ENCODE results near the gene JMJD1C. TPM values are rescaled to one million over a fixed set of nuclear protein-coding genes. Genes with fewer than 3 reads are reported as not detected.

The JMJD1C gene
- polyA plus RNA-seq, 1 donor, result 104 TPM

DNA sequence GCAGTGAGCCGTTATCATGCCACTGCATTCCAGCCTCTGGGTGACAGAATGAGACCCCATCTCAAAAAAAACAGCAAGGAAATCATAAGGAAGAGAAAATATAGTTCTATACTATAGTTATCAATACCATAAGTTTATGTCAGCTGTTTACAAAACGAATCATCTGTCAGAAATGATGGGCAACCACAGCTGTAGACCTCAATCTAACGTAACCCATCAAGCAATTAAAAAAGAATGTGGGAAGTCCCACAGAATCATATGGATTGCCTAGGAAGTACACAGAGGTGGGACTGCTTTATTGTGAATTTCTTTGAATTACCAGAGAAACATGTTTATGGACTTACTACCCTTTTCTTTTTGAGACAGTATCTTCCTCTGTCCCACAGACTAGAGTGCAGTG lies 325.7 kb downstream of the JMJD1C start:
- H3K27ac ChIP-seq (ENCODE audit: low read length), result no peak overlapping the region
- H3K4me1 ChIP-seq (ENCODE audit: control insufficient read depth, insufficient read depth, low read length), result peaks cover 5% of the 10 kb centered on the region
- H3K36me3 ChIP-seq (ENCODE audit: control insufficient read depth, insufficient read depth, low read length), result peaks cover 3% of the 10 kb centered on the region
- no peaks in the 10 kb centered on the region for H3K27me3 ChIP-seq (ENCODE audit: control insufficient read depth, insufficient read depth, low read length)
- no peak overlapping the region for H3K4me3 ChIP-seq (ENCODE audit: low read length)
- no peak for DNase-seq
- no peaks in the 10 kb centered on the region for H3K9me3 ChIP-seq (ENCODE audit: control insufficient read depth, low read depth, low read length)
- WGBS (ENCODE audit: insufficient coverage, low lambda C conversion rate), result 100% methylated on average over 1 of the region's 3 CpGs

DNA sequence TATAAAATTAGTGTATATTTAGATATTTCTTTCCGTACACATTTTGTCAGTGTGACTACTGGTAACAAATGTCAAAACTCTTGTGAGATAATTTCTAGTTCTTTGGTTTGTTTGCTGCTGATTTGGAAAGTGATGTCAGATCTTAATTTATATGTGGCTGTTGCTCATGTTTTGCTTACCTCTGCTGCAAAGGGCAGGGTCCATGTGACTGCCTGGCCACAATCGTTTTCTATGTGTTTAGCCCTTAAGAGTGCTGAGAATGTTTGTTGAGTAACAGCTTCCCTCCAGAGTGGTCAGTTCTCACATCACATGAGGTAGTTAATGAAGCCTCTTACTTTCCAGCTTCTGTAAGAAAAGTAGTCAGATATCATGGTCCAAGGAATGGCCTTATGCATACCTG lies 328.5 kb downstream of the JMJD1C start:
- DNase-seq, result peak; percentile 49 to 57
- no CpG with 5 or more reads among the region's 2 CpGs for WGBS (ENCODE audit: insufficient coverage, low lambda C conversion rate)
- Histone ChIP-seq H3K4me3 (ENCODE audit: low read length) (no peak overlapping the region), H3K4me1 (ENCODE audit: control insufficient read depth, insufficient read depth, low read length) (peaks cover 13% of the 10 kb centered on the region), H3K36me3 (ENCODE audit: control insufficient read depth, insufficient read depth, low read length) (peaks cover 3% of the 10 kb centered on the region), H3K27ac (ENCODE audit: low read length) (peak overlapping the region; percentile 29), H3K27me3 (ENCODE audit: control insufficient read depth, insufficient read depth, low read length) (no peaks in the 10 kb centered on the region), H3K9me3 (ENCODE audit: control insufficient read depth, low read depth, low read length) (peaks cover 3% of the 10 kb centered on the region)

GRCh38 chr10:63133821-63134557 lies 331.8 kb downstream of the JMJD1C start:
- Histone ChIP-seq H3K27me3 (ENCODE audit: control insufficient read depth, insufficient read depth, low read length) (no peaks in the 10 kb centered on the region), H3K4me3 (ENCODE audit: low read length) (peak overlapping the region; percentile 91), H3K4me1 (ENCODE audit: control insufficient read depth, insufficient read depth, low read length) (peaks cover 13% of the 10 kb centered on the region), H3K36me3 (ENCODE audit: control insufficient read depth, insufficient read depth, low read length) (no peaks in the 10 kb centered on the region), H3K27ac (ENCODE audit: low read length) (peak overlapping the region; percentile 98), H3K9me3 (ENCODE audit: control insufficient read depth, low read depth, low read length) (peaks cover 4% of the 10 kb centered on the region)
- peak in 1 of 2 donors; percentile 41 for DNase-seq
- whole genome bisulfite sequencing (ENCODE audit: insufficient coverage, low lambda C conversion rate), result 25% methylated on average over 1 of the region's 9 CpGs

DNA sequence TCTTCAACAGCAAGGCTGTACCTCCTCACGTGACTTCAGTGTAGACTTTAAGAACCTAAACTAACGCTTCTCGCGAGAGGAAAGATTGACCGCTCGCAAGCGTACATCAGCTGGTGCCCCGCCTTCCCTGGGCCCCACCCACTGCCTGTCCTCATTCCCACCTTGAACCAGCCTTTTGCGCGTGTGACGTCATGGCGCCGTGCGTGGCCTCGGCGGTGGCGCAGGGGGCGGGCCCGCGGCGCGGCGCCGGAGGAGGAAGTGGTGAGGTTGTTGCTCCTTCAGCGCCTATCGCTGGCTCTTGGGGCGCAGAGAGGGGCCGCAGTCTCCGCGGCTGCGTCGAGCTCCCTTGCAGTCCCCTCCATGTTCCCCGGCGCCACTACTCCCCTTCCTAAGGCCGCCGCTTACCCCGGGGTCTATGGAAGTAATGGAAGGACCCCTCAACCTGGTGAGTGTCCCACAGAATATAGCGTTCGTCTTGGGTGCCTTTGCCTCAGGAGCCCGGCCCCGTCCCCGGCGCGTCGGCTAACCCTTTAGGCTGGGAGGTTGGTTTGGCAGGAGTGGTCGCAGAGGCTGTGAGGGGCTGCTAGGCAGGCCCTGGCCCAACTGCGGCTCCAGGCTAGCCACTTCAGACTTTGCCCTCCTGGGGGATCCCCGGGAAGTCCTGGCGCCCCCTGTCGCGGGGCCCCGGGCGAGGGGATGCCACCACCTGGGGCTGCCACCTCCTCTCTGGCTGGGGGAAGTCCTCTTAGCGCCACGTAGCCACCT lies 332.5 kb downstream of the JMJD1C start, which contains the start of gene NRBF2:
Gene NRBF2, plus strand, starts transcription at position 273 of the 765 bp plus-strand sequence. Its CDS starts 143 bp downstream, at position 416.
- Histone ChIP-seq H3K4me1 (ENCODE audit: control insufficient read depth, insufficient read depth, low read length) (peaks cover 13% of the 10 kb centered on the region), H3K4me3 (ENCODE audit: low read length) (peak within 1 kb of the TSS; percentile 91), H3K27ac (ENCODE audit: low read length) (peak within 1 kb of the TSS; percentile 98), H3K9me3 (ENCODE audit: control insufficient read depth, low read depth, low read length) (peaks cover 4% of the 10 kb centered on the region), H3K27me3 (ENCODE audit: control insufficient read depth, insufficient read depth, low read length) (no peaks in the 10 kb centered on the region), H3K36me3 (ENCODE audit: control insufficient read depth, insufficient read depth, low read length) (no peaks in the 10 kb centered on the region)
- peak; percentile 99 for DNase-seq
- WGBS (ENCODE audit: insufficient coverage, low lambda C conversion rate), result no CpG with 5 or more reads among the region's 55 CpGs

- Histone ChIP-seq H3K27me3 (ENCODE audit: control insufficient read depth, insufficient read depth, low read length) (no peaks in the 10 kb centered on the region), H3K9me3 (ENCODE audit: control insufficient read depth, low read depth, low read length) (peaks cover 4% of the 10 kb centered on the region), H3K4me3 (ENCODE audit: low read length) (peak overlapping the region; percentile 27), H3K4me1 (ENCODE audit: control insufficient read depth, insufficient read depth, low read length) (peaks cover 13% of the 10 kb centered on the region), H3K27ac (ENCODE audit: low read length) (peak overlapping the region; percentile 43), H3K36me3 (ENCODE audit: control insufficient read depth, insufficient read depth, low read length) (no peaks in the 10 kb centered on the region)
- DNase-seq, result no peak
- 92% methylated on average over 2 of the region's 6 CpGs for WGBS (ENCODE audit: insufficient coverage, low lambda C conversion rate)
Measured at GRCh38 chr10:63132651-63133055, 333.1 kb downstream of the JMJD1C start.

DNA sequence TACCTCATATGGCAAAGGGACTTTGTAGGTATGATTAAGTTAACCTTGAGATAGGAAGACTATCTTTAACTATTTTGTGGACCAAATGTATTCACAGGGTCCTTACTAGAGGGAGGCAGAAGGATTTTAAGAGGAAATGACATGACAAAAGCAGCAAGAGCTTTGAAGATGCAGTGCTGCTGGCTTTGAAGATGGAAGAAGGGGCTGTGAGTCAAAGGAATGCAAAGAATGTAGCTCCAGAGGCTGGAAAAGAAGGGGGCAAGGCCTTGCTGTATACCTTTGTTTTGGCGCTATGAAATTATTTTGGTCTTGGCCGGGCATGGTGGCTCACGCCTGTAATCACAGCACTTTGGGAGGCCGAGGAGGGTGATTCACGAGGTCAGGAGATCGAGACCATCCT lies 335.9 kb downstream of the JMJD1C start:
- Histone ChIP-seq H3K4me1 (ENCODE audit: control insufficient read depth, insufficient read depth, low read length) (peaks cover 8% of the 10 kb centered on the region), H3K27ac (ENCODE audit: low read length) (no peak overlapping the region), H3K9me3 (ENCODE audit: control insufficient read depth, low read depth, low read length) (peaks cover 4% of the 10 kb centered on the region), H3K36me3 (ENCODE audit: control insufficient read depth, insufficient read depth, low read length) (no peaks in the 10 kb centered on the region), H3K27me3 (ENCODE audit: control insufficient read depth, insufficient read depth, low read length) (no peaks in the 10 kb centered on the region), H3K4me3 (ENCODE audit: low read length) (no peak overlapping the region)
- no CpG with 5 or more reads among the region's 6 CpGs for WGBS (ENCODE audit: insufficient coverage, low lambda C conversion rate)
- no peak for DNase-seq

DNA sequence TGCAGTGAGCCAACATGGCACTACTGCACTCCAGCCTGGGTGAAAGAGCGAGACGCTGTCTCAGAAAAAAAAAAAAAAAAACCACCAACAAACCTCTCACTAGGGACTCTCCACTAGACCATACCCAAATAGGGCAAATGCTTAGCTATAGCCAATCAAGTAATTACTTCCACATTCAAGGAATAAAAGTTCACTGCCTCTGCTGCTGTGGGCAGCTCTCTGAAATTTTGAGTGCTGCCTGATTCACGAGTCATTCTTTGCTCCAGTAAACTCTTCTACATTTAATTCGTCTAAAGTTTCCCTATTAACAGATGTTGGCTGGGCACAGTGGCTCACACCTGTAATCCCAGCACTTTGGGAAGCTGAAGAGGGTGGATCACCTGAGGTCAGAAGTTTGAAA lies 337.3 kb downstream of the JMJD1C start:
- DNase-seq, result no peak
- H3K36me3 ChIP-seq (ENCODE audit: control insufficient read depth, insufficient read depth, low read length), result no peaks in the 10 kb centered on the region
- no peaks in the 10 kb centered on the region for H3K4me1 ChIP-seq (ENCODE audit: control insufficient read depth, insufficient read depth, low read length)
- H3K27me3 ChIP-seq (ENCODE audit: control insufficient read depth, insufficient read depth, low read length), result no peaks in the 10 kb centered on the region
- no CpG with 5 or more reads among the region's 4 CpGs for WGBS (ENCODE audit: insufficient coverage, low lambda C conversion rate)
- H3K4me3 ChIP-seq (ENCODE audit: low read length), result no peak overlapping the region
- H3K27ac ChIP-seq (ENCODE audit: low read length), result no peak overlapping the region
- H3K9me3 ChIP-seq (ENCODE audit: control insufficient read depth, low read depth, low read length), result peaks cover 4% of the 10 kb centered on the region

GRCh38 chr10:63125459-63125858 lies 340.3 kb downstream of the JMJD1C start:
- 92% methylated on average over 2 of the region's 2 CpGs for WGBS (ENCODE audit: insufficient coverage, low lambda C conversion rate)
- DNase-seq, result no peak
- H3K4me3 ChIP-seq (ENCODE audit: low read length), result no peak overlapping the region

GRCh38 chr10:63123727-63124362 lies 341.9 kb downstream of the JMJD1C start:
- no peak for DNase-seq
- H3K27me3 ChIP-seq (ENCODE audit: control insufficient read depth, insufficient read depth, low read length), result no peaks in the 10 kb centered on the region
- H3K4me3 ChIP-seq (ENCODE audit: low read length), result no peak overlapping the region
- H3K27ac ChIP-seq (ENCODE audit: low read length), result no peak overlapping the region
- H3K4me1 ChIP-seq (ENCODE audit: control insufficient read depth, insufficient read depth, low read length), result no peaks in the 10 kb centered on the region
- H3K9me3 ChIP-seq (ENCODE audit: control insufficient read depth, low read depth, low read length), result no peaks in the 10 kb centered on the region
- no CpG with 5 or more reads among the region's 2 CpGs for WGBS (ENCODE audit: insufficient coverage, low lambda C conversion rate)
- no peaks in the 10 kb centered on the region for H3K36me3 ChIP-seq (ENCODE audit: control insufficient read depth, insufficient read depth, low read length)

More at GRCh38 chr10:63125459-63125858, 340.3 kb downstream of the JMJD1C start:
- no peaks in the 10 kb centered on the region for H3K4me1 ChIP-seq (ENCODE audit: control insufficient read depth, insufficient read depth, low read length)
- H3K27ac ChIP-seq (ENCODE audit: low read length), result no peak overlapping the region
- H3K36me3 ChIP-seq (ENCODE audit: control insufficient read depth, insufficient read depth, low read length), result no peaks in the 10 kb centered on the region
- H3K27me3 ChIP-seq (ENCODE audit: control insufficient read depth, insufficient read depth, low read length), result no peaks in the 10 kb centered on the region
- no peaks in the 10 kb centered on the region for H3K9me3 ChIP-seq (ENCODE audit: control insufficient read depth, low read depth, low read length)

DNA sequence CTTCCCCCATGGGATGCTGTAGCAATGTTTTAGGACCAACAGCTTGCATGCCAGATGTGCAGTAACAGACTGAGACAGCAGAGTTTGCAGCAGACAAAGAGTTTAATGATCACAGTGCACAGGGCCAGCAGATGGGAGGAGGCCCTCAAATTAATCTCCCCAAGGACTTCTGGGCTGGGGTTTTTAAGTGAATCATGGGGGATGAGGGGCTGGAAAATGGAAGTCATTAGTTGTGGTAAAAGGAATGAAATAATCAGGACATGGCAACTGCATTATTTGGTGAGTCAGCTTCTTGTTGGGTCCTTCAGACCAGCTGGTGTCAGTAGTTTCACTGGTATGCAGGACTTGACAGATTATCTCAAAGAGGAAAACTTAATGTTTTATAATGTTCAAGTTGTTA lies 345.2 kb downstream of the JMJD1C start:
- H3K27me3 ChIP-seq (ENCODE audit: control insufficient read depth, insufficient read depth, low read length), result no peaks in the 10 kb centered on the region
- peak in 1 of 2 donors; percentile 14 for DNase-seq
- no peak overlapping the region for H3K27ac ChIP-seq (ENCODE audit: low read length)
- H3K9me3 ChIP-seq (ENCODE audit: control insufficient read depth, low read depth, low read length), result no peaks in the 10 kb centered on the region
- H3K36me3 ChIP-seq (ENCODE audit: control insufficient read depth, insufficient read depth, low read length), result no peaks in the 10 kb centered on the region
- no peak overlapping the region for H3K4me3 ChIP-seq (ENCODE audit: low read length)
- H3K4me1 ChIP-seq (ENCODE audit: control insufficient read depth, insufficient read depth, low read length), result no peaks in the 10 kb centered on the region
